ENCODE data around the gene KRTAP5-2.

The KRTAP5-2 gene

GRCh38 chr11:1568441-1568911 lies 29.6 kb downstream of the KRTAP5-2 start:
- no peak for DNase-seq (ENCODE audit: low read depth in 4 of 4, low spot score in 1 of 4)

GRCh38 chr11:1567721-1568100 lies 30.4 kb downstream of the KRTAP5-2 start:
- no peak for DNase-seq (ENCODE audit: low read depth in 4 of 4, low spot score in 1 of 4)

GRCh38 chr11:1567052-1567720 lies 30.9 kb downstream of the KRTAP5-2 start:
- no peak for DNase-seq (ENCODE audit: low read depth in 4 of 4, low spot score in 1 of 4)

GRCh38 chr11:1566381-1567051 lies 31.6 kb downstream of the KRTAP5-2 start:
- no peak for DNase-seq (ENCODE audit: low read depth in 4 of 4, low spot score in 1 of 4)

GRCh38 chr11:1565904-1566247 lies 32.2 kb downstream of the KRTAP5-2 start:
- DNase-seq (ENCODE audit: low read depth in 4 of 4, low spot score in 1 of 4) = no peak

GRCh38 chr11:1565173-1565903 lies 32.8 kb downstream of the KRTAP5-2 start:
- DNase-seq (ENCODE audit: low read depth in 4 of 4, low spot score in 1 of 4) = no peak

GRCh38 chr11:1564535-1565172 lies 33.4 kb downstream of the KRTAP5-2 start:
- DNase-seq (ENCODE audit: low read depth in 4 of 4, low spot score in 1 of 4) = no peak

- DNase-seq (ENCODE audit: low read depth in 4 of 4, low spot score in 1 of 4) = no peak
These were observed 34.2 kb downstream of the KRTAP5-2 start for GRCh38 chr11:1563697-1564534.

GRCh38 chr11:1563149-1563638 lies 34.9 kb downstream of the KRTAP5-2 start:
- no peak for DNase-seq (ENCODE audit: low read depth in 4 of 4, low spot score in 1 of 4)

GRCh38 chr11:1562469-1563148 lies 35.5 kb downstream of the KRTAP5-2 start:
- DNase-seq (ENCODE audit: low read depth in 4 of 4, low spot score in 1 of 4) = no peak

- no peak for DNase-seq (ENCODE audit: low read depth in 4 of 4, low spot score in 1 of 4)
These were observed 36.1 kb downstream of the KRTAP5-2 start for GRCh38 chr11:1561955-1562354.

- DNase-seq (ENCODE audit: low read depth in 4 of 4, low spot score in 1 of 4) = no peak
These were observed 36.8 kb downstream of the KRTAP5-2 start for GRCh38 chr11:1561266-1561665.

GRCh38 chr11:1560649-1561251 lies 37.3 kb downstream of the KRTAP5-2 start:
- DNase-seq (ENCODE audit: low read depth in 4 of 4, low spot score in 1 of 4) = no peak

- DNase-seq (ENCODE audit: low read depth in 4 of 4, low spot score in 1 of 4) = no peak
These were observed 38.0 kb downstream of the KRTAP5-2 start for GRCh38 chr11:1560002-1560648.

- DNase-seq (ENCODE audit: low read depth in 4 of 4, low spot score in 1 of 4) = no peak
These were observed 38.8 kb downstream of the KRTAP5-2 start for GRCh38 chr11:1559111-1559951.

- no peak for DNase-seq (ENCODE audit: low read depth in 4 of 4, low spot score in 1 of 4)
These were observed 39.4 kb downstream of the KRTAP5-2 start for GRCh38 chr11:1558775-1559110.

- DNase-seq (ENCODE audit: low read depth in 4 of 4, low spot score in 1 of 4) = no peak
These were observed 40.0 kb downstream of the KRTAP5-2 start for GRCh38 chr11:1557904-1558774.
